Measurements from ENCODE around the gene RAB14.

- no peak for TF ChIP-seq POLR2A (IDR thresholded peaks at IDR 0.05; ENCODE audit: low read length)
- no peak for TF ChIP-seq GATA1 (IDR thresholded peaks at IDR 0.05; ENCODE audit: low read depth, low read length)
These were observed 61.5 kb downstream of the RAB14 start for GRCh38 chr9:121140162-121140561.

Data from erythroblast (primary cell).